Cardiac fibroblast (primary cell): ENCODE measurements around the gene CDYL.

ENCODE experiments used
- DNase-seq, 2 donors: peaks; one replicate each; pipeline versions ENCODE4 v3.0.0 to v3.0.0-alpha.2; 2010; ENCODE audit warnings: low read depth in 2 of 2
- H3K4me3 ChIP-seq, 2 donors: replicated peaks in 1 of 2; 1 replicate in 1 of 2; 2 replicates in 1 of 2; pipeline ENCODE4 v1.5.1; 2011; ENCODE audit warnings: low read depth in 2 of 2, low read length in 2 of 2, mild to moderate bottlenecking in 2 of 2, moderate library complexity in 1 of 2
- TF ChIP-seq, protein P1 (sequence below): IDR thresholded peaks from one replicate; pipeline ENCODE4 v1.5.1; 2011; ENCODE audit warnings: low read depth, mild to moderate bottlenecking, low read length, inconsistent platforms

Gene CDYL

GRCh38 chr6:4899249-4900034 lies 123.2 kb downstream of the CDYL start:
- TF ChIP-seq, protein P1, sequence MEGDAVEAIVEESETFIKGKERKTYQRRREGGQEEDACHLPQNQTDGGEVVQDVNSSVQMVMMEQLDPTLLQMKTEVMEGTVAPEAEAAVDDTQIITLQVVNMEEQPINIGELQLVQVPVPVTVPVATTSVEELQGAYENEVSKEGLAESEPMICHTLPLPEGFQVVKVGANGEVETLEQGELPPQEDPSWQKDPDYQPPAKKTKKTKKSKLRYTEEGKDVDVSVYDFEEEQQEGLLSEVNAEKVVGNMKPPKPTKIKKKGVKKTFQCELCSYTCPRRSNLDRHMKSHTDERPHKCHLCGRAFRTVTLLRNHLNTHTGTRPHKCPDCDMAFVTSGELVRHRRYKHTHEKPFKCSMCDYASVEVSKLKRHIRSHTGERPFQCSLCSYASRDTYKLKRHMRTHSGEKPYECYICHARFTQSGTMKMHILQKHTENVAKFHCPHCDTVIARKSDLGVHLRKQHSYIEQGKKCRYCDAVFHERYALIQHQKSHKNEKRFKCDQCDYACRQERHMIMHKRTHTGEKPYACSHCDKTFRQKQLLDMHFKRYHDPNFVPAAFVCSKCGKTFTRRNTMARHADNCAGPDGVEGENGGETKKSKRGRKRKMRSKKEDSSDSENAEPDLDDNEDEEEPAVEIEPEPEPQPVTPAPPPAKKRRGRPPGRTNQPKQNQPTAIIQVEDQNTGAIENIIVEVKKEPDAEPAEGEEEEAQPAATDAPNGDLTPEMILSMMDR: no peak
- no peak for DNase-seq
- H3K4me3 ChIP-seq: no peak overlapping the region

- H3K4me3 ChIP-seq: no peak overlapping the region
- TF ChIP-seq, protein P1: no peak
- DNase-seq: no peak
Observed at GRCh38 chr6:4901386-4902061, 125.3 kb downstream of the CDYL start.

- no peak for DNase-seq
- no peak overlapping the region for H3K4me3 ChIP-seq
- TF ChIP-seq, protein P1: no peak
Observed at GRCh38 chr6:4902363-4902762, 126.2 kb downstream of the CDYL start.

GRCh38 chr6:4903121-4903520 lies 126.9 kb downstream of the CDYL start:
- TF ChIP-seq, protein P1: no peak
- no peak for DNase-seq
- H3K4me3 ChIP-seq: no peak overlapping the region

DNA sequence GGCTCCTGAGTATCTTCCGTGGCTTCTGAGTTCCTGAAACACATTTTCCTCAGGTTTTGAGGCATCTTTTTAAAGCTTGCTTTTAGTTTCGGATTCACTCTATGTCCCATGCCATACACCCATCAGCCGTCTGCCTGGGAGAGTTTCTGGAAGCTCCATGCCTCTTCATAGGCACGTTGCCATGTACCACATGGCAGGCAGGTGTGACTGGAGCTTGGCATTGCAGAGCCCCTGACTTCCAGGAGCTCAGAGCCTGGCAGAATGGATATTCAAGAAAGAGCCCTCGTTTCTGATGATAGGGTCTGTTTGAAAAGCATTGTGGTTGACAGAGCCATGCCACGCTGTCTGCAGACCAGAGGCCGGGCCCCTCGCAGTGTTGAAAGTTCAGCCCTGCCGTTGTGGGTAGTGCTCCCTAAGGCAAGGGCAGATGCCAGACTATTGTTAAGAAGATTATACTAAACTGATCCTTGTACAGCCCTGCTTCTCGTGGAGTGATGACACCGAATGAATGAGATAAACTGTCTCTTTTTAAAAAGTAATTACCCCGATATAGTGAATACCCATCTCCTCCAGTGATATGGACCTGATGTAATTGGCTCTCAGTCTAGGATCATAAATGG lies 127.7 kb downstream of the CDYL start:
- H3K4me3 ChIP-seq: no peak overlapping the region
- TF ChIP-seq, protein P1: no peak
- DNase-seq: no peak

DNA sequence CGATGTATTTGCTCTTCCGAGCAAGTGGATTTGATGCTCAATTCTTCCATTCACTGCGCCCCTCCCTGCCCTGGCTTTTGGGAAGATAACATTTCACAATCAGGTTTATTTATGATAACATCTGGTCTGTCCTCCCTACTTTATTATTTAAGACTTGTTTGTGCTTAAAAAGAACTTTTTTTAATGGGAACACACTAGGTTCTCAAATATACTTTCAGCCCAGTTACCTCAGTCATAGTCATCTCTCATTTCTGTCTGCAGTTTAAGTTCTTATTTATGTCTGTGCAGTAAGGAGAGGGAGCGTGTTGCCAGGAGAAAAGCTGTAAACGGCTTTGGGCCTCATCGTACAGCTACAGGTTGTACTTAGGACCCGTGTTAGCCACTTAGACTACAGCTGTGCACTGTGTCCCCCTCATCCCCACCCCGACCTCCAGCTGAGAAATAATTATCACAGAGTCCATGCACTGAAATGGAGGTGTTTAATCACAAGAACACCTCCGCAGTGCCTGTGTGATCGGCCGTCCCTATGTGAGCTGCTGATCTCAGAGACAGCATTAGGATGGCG lies 128.3 kb downstream of the CDYL start:
- DNase-seq: no peak
- TF ChIP-seq, protein P1: no peak
- no peak overlapping the region for H3K4me3 ChIP-seq
